ENCODE data around the gene STUM. TPM values are rescaled to one million over a fixed set of nuclear protein-coding genes. Genes with fewer than 3 reads are reported as not detected.
"Not testable (repeated sequence)": the region's sequence is repeated elsewhere in the genome, so short reads cannot be mapped to it uniquely, and the experiment has no call there.

STUM gene
- total and polyA plus RNA-seq, 2 experiments from 2014 or later = 0.07 TPM; not detected in 1

DNA sequence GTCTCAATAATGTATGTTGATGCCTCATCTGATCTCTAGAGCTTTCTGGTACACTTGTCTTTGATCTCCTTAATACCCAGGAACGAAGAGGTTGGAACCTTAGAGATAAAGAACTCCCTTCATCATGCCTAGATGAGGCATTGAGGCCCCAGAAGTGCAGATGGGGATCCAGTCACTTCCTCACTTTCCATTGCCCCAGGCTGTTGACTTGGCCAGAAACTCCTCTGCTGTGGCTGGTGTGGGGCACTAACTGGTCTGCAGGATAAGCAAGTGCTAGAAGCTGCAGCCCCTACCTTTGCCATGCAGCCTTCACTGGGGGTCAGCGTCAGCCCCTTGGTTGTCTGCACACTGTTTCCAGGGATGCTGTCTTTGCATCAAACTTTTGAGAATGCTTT lies 49.9 kb downstream of the STUM start:
- Histone ChIP-seq H3K4me1 (ENCODE audit: insufficient read depth) (peaks cover 16% of the 10 kb centered on the region), H3K4me3 (no peak overlapping the region), H3K27me3 (no peaks in the 10 kb centered on the region), H3K9me2 (replicated peaks; ENCODE audit: insufficient read depth) (no peaks in the 10 kb centered on the region), H3K9me3 (ENCODE audit: low read depth) (no peaks in the 10 kb centered on the region), H3K4me2 (no peak overlapping the region), H2AFZ (no peak overlapping the region), H3K79me2 (no peaks in the 10 kb centered on the region), H3K27ac (no peak overlapping the region), H4K20me1 (ENCODE audit: insufficient read depth, poor library complexity, severe bottlenecking) (no peaks in the 10 kb centered on the region), H3K36me3 (replicated peaks; ENCODE audit: insufficient read depth, low read depth) (no peaks in the 10 kb centered on the region)
- DNase-seq (ENCODE audit: low spot score) = no peak
- 55% methylated on average over 2 of the region's 2 CpGs for WGBS (ENCODE audit: low lambda C conversion rate, missing lambda C conversion rate)
- no peak for TF ChIP-seq EZH2phosphoT487 (IDR thresholded peaks at IDR 0.05; ENCODE audit: low read depth, severe bottlenecking, unreplicated experiment)
- TF ChIP-seq, protein P1, sequence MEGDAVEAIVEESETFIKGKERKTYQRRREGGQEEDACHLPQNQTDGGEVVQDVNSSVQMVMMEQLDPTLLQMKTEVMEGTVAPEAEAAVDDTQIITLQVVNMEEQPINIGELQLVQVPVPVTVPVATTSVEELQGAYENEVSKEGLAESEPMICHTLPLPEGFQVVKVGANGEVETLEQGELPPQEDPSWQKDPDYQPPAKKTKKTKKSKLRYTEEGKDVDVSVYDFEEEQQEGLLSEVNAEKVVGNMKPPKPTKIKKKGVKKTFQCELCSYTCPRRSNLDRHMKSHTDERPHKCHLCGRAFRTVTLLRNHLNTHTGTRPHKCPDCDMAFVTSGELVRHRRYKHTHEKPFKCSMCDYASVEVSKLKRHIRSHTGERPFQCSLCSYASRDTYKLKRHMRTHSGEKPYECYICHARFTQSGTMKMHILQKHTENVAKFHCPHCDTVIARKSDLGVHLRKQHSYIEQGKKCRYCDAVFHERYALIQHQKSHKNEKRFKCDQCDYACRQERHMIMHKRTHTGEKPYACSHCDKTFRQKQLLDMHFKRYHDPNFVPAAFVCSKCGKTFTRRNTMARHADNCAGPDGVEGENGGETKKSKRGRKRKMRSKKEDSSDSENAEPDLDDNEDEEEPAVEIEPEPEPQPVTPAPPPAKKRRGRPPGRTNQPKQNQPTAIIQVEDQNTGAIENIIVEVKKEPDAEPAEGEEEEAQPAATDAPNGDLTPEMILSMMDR (IDR thresholded peaks at IDR 0.05; ENCODE audit: poor library complexity) = no peak
- TF ChIP-seq EZH2 (IDR thresholded peaks at IDR 0.05; ENCODE audit: borderline replicate concordance) = no peak

DNA sequence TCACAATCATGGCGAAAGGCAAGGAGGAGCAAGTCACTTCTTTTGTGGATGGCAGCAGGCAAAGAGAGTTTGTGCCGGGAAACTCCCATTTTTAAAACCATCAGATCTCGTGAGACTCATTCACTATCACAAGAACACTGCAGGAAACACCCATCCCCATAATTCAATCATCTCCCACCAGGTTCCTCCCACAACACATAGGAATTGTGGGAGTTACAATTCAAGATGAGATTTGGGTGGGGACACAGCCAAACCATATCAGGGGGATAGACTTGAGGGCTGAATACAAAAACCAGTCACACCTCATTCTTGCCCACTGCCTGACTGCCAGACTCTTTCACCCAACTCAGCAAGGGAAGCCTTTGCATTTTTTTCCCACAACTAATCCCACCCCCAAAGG lies 50.4 kb downstream of the STUM start:
- H3K27me3 ChIP-seq; DNase-seq (ENCODE audit: low spot score); H3K4me3 ChIP-seq; H3K9me3 ChIP-seq (ENCODE audit: low read depth); H3K79me2 ChIP-seq; H3K4me2 ChIP-seq; H3K36me3 ChIP-seq (replicated peaks; ENCODE audit: insufficient read depth, low read depth); H4K20me1 ChIP-seq (ENCODE audit: insufficient read depth, poor library complexity, severe bottlenecking); H3K9me2 ChIP-seq (replicated peaks; ENCODE audit: insufficient read depth); H3K27ac ChIP-seq; H2AFZ ChIP-seq: not testable (repeated sequence)
- WGBS (ENCODE audit: low lambda C conversion rate, missing lambda C conversion rate) = 81% methylated on average over 3 of the region's 3 CpGs
- peaks cover 21% of the 10 kb centered on the region for H3K4me1 ChIP-seq (ENCODE audit: insufficient read depth)

DNA sequence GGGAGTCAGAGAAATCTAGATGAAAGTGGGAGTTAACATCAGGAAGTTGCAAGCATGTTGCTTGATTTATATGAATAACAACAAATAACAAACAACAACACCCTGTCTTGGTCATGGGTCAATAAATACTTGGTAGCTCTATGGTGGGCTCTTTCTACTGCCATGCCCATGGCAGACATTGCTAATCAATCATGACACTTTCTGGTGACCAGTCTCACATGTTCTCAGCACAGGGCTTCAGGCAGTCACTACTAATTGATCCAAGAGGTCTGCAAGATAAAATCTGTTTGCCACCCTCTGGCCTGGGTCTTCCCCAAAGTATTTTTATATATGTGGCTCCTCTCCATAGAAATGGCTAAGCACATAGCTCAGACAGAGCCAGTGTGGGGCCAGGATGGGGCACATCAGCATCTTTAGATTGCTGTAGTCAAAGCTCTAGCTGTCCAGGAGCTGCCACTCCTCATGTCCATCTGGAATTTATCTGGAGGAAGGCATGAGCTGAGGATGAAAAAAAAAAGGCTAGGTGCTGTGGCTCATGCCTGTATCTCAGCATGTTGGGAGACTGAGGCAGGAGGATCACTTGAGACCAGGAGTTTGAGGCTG lies 51.2 kb downstream of the STUM start:
- peaks cover 29% of the 10 kb centered on the region for H3K4me1 ChIP-seq (ENCODE audit: insufficient read depth)
- H3K27me3 ChIP-seq = no peaks in the 10 kb centered on the region

DNA sequence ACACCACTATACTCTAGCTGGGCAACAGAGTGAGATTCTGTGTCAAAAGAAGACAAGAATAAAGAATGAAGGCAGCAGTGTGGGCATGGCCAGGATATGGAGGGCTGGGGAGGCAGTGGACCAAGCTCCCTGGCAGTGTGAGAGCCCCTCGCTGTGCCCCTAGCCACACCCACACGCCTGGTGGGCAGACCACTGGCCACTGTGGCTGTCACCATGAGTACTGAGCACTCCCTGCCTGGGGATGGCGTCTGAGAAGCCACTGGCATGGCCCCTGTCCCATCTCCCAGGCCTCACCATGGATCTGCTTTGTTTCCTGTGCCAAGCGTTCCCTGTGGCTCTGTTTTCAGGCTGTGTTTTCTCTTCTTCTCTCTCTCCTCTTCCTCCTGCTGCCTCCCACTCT lies 51.7 kb downstream of the STUM start:
- no peaks in the 10 kb centered on the region for H4K20me1 ChIP-seq (ENCODE audit: insufficient read depth, poor library complexity, severe bottlenecking)
- no peak overlapping the region for H3K4me3 ChIP-seq
- 78% methylated on average over 4 of the region's 4 CpGs for WGBS (ENCODE audit: low lambda C conversion rate, missing lambda C conversion rate)
- no peak overlapping the region for H2AFZ ChIP-seq
- H3K4me2 ChIP-seq = no peak overlapping the region
- TF ChIP-seq EZH2 (IDR thresholded peaks at IDR 0.05; ENCODE audit: borderline replicate concordance) (no peak), EZH2phosphoT487 (IDR thresholded peaks at IDR 0.05; ENCODE audit: low read depth, severe bottlenecking, unreplicated experiment) (no peak)
- TF ChIP-seq, protein P1 (IDR thresholded peaks at IDR 0.05; ENCODE audit: poor library complexity) = no peak
- no peaks in the 10 kb centered on the region for H3K9me3 ChIP-seq (ENCODE audit: low read depth)
- H3K27me3 ChIP-seq = no peaks in the 10 kb centered on the region
- DNase-seq (ENCODE audit: low spot score) = no peak
- H3K4me1 ChIP-seq (ENCODE audit: insufficient read depth) = peaks cover 34% of the 10 kb centered on the region
- H3K36me3 ChIP-seq (replicated peaks; ENCODE audit: insufficient read depth, low read depth) = no peaks in the 10 kb centered on the region
- H3K27ac ChIP-seq = no peak overlapping the region
- H3K79me2 ChIP-seq = no peaks in the 10 kb centered on the region
- H3K9me2 ChIP-seq (replicated peaks; ENCODE audit: insufficient read depth) = no peaks in the 10 kb centered on the region

More for the DNA sequence above, 51.2 kb downstream of the STUM start:
- DNase-seq (ENCODE audit: low spot score) = no peak
- no peaks in the 10 kb centered on the region for H4K20me1 ChIP-seq (ENCODE audit: insufficient read depth, poor library complexity, severe bottlenecking)
- H3K36me3 ChIP-seq (replicated peaks; ENCODE audit: insufficient read depth, low read depth) = no peaks in the 10 kb centered on the region
- H3K9me3 ChIP-seq (ENCODE audit: low read depth) = no peaks in the 10 kb centered on the region
- no peak overlapping the region for H3K27ac ChIP-seq
- H3K4me3 ChIP-seq = no peak overlapping the region
- H2AFZ ChIP-seq = no peak overlapping the region
- H3K4me2 ChIP-seq = no peak overlapping the region
- no peaks in the 10 kb centered on the region for H3K79me2 ChIP-seq
- TF ChIP-seq EZH2phosphoT487 (IDR thresholded peaks at IDR 0.05; ENCODE audit: low read depth, severe bottlenecking, unreplicated experiment) = no peak
- no peak for TF ChIP-seq EZH2 (IDR thresholded peaks at IDR 0.05; ENCODE audit: borderline replicate concordance)
- TF ChIP-seq, protein P1 (IDR thresholded peaks at IDR 0.05; ENCODE audit: poor library complexity) = no peak
- H3K9me2 ChIP-seq (replicated peaks; ENCODE audit: insufficient read depth) = no peaks in the 10 kb centered on the region
